Heart left ventricle (tissue), 13 donors: Measurements from ENCODE around the gene CRISPLD2.

Experiments used
- CTCF ChIP-seq, 12 donors: fragments of 200-600 bp; sonication (generic) in 4 of 12; IDR thresholded peaks; one replicate each; pipeline versions ENCODE4 v1.5.0 to v1.8.0; 2018 to 2022; ENCODE audit warnings: antibody characterized with exemption in 12 of 12, mild to moderate bottlenecking in 5 of 12
- POLR2A ChIP-seq, 2 donors: fragments of 450-650 bp; IDR thresholded peaks; one replicate each; pipeline ENCODE4 v1.6.1; 2017; ENCODE audit warnings: antibody characterized with exemption in 2 of 2, mild to moderate bottlenecking in 2 of 2, moderate library complexity in 2 of 2
- donor health status: ischemic (EF 13 %, LVEDD 7.1; RV severe dilation, severe dysfunction).
- donor health status: DM: no; HTN: yes; CAD: no.
- donor health status: DM: no; HTN: no; CAD: no.
- donor health status: ischemic (EF 25% LVEDD 6.9; RV normal size, moderate dysfunction).
- donor health status: ischemic (EF 25% LVEDD 5.7; RV mildly dilated, moderate dysfunction).
- donor health status: ischemic (EF 35%, LVEDD 5.7; RV mildly dilated, moderate dysfunction).
- donor health status: nonischemic (EF 11% LVEDD 7.7; RV severe dilation, severe dysfunction).
- donor health status: DM: yes; HTN: yes; CAD: no.
- donor health status: PGD.
- donor health status: ischemic (EF 29% LVEDD 5.4; RV normal size, mild dysfunction).
- donor health status: nonischemic (EF 23%, LVEDD 6.1; RV moderate dilation, normal function).

- TF ChIP-seq POLR2A (IDR thresholded peaks at IDR 0.05), result no peak
- TF ChIP-seq CTCF (IDR thresholded peaks at IDR 0.05), result no peak
Observed at GRCh38 chr16:84887207-84887606, 67.4 kb downstream of the CRISPLD2 start.
